ENCODE measurements around the gene NBEAL2.

DNA sequence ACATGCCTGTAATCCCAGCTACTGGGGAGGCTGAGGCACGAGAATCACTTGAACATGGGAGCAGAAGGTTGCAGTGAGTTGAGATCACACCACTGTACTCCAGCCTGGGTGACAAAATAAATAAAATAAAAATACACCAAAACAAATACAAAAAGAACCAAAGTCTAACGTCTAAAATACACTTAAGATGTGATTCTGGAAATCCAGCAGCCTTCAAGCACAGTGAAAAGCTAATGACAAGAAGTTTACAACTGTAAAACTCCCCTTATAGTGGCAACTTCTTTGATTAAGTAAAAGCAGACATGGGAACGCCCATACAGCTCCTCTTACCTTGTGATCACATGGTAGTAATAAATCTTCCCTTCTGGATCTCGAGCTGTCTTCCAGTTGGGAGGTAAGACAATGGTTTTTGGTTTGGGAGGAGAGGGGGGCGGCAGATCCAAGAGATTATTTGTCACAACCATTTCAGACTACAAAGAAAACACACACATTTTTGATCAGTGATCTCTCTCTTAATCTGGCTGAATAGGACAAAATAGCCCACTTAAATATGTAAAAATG is 62.8 kb downstream of the NBEAL2 start:
- TF ChIP-seq EZH2 (IDR thresholded peaks at IDR 0.05; ENCODE audit: insufficient read depth, low read length) (no peak), CTCF (IDR thresholded peaks at IDR 0.05; ENCODE audit: insufficient read depth, low read depth, low read length) (no peak)

Measured in astrocyte (in vitro differentiated cells and primary cell).